GM10847 (cell line): ENCODE results near the gene CDC14A.

ENCODE experiments used
- POLR2A ChIP-seq: IDR thresholded peaks from 2 replicates; pipeline ENCODE4 v1.6.1; 2011; ENCODE audit not compliant: insufficient read length; ENCODE audit errors: extremely low read depth

Gene CDC14A

GRCh38 chr1:100414693-100415497 is 62.6 kb downstream of the CDC14A start:
- no peak for TF ChIP-seq POLR2A

GRCh38 chr1:100415498-100415778 is 63.1 kb downstream of the CDC14A start:
- no peak for TF ChIP-seq POLR2A

GRCh38 chr1:100419072-100419471 is 66.8 kb downstream of the CDC14A start:
- no peak for TF ChIP-seq POLR2A

- TF ChIP-seq POLR2A: no peak
Observed at GRCh38 chr1:100422065-100422464, 69.8 kb downstream of the CDC14A start.

- TF ChIP-seq POLR2A: no peak
Observed at GRCh38 chr1:100423832-100424337, 71.6 kb downstream of the CDC14A start.

- no peak for TF ChIP-seq POLR2A
Observed at GRCh38 chr1:100428160-100428559, 75.9 kb downstream of the CDC14A start.

GRCh38 chr1:100430325-100430756 is 78.0 kb downstream of the CDC14A start:
- TF ChIP-seq POLR2A: no peak

- TF ChIP-seq POLR2A: no peak
Observed at GRCh38 chr1:100431954-100432353, 79.6 kb downstream of the CDC14A start.

GRCh38 chr1:100433563-100433962 is 81.3 kb downstream of the CDC14A start:
- no peak for TF ChIP-seq POLR2A

- TF ChIP-seq POLR2A: no peak
Observed at GRCh38 chr1:100434831-100435230, 82.5 kb downstream of the CDC14A start.

- TF ChIP-seq POLR2A: no peak
Observed at GRCh38 chr1:100438375-100438774, 86.1 kb downstream of the CDC14A start.

- no peak for TF ChIP-seq POLR2A
Observed at GRCh38 chr1:100438789-100439188, 86.5 kb downstream of the CDC14A start.

GRCh38 chr1:100440075-100440809 is 87.9 kb downstream of the CDC14A start:
- TF ChIP-seq POLR2A: no peak

- TF ChIP-seq POLR2A: no peak
Observed at GRCh38 chr1:100441146-100441545, 88.8 kb downstream of the CDC14A start.

- no peak for TF ChIP-seq POLR2A
Observed at GRCh38 chr1:100441651-100442050, 89.3 kb downstream of the CDC14A start.

- no peak for TF ChIP-seq POLR2A
Observed at GRCh38 chr1:100443811-100444571, 91.7 kb downstream of the CDC14A start.
